Sigmoid colon (tissue), 4 donors: Measurements from ENCODE around the gene STOX2.

Experiments
- EP300 ChIP-seq, 4 donors: sonication (generic); formaldehyde crosslinking; IDR thresholded peaks; one replicate each; pipeline ENCODE4 v1.6.1; 2017; ENCODE audit warnings: antibody characterized with exemption in 4 of 4
- POLR2A ChIP-seq, 2 donors: fragments of 450-650 bp; IDR thresholded peaks; one replicate each; pipeline ENCODE4 v1.6.1; 2016; ENCODE audit warnings: antibody characterized with exemption in 2 of 2, mild to moderate bottlenecking in 2 of 2, moderate library complexity in 2 of 2
- POLR2AphosphoS5 ChIP-seq, 4 donors: sonication (generic); formaldehyde crosslinking; IDR thresholded peaks; one replicate each; pipeline ENCODE4 v1.6.1; 2017; ENCODE audit warnings: antibody characterized with exemption in 4 of 4
- TF ChIP-seq, protein P1 (sequence below), 4 experiments: fragments of 450-650 bp in 3 of 4; fragments of 200-600 bp in 1 of 4; IDR thresholded peaks; one replicate each; pipeline ENCODE4 v1.5.1; 2016 to 2019; ENCODE audit warnings: antibody characterized with exemption in 4 of 4, mild to moderate bottlenecking in 3 of 4, moderate library complexity in 2 of 4

DNA sequence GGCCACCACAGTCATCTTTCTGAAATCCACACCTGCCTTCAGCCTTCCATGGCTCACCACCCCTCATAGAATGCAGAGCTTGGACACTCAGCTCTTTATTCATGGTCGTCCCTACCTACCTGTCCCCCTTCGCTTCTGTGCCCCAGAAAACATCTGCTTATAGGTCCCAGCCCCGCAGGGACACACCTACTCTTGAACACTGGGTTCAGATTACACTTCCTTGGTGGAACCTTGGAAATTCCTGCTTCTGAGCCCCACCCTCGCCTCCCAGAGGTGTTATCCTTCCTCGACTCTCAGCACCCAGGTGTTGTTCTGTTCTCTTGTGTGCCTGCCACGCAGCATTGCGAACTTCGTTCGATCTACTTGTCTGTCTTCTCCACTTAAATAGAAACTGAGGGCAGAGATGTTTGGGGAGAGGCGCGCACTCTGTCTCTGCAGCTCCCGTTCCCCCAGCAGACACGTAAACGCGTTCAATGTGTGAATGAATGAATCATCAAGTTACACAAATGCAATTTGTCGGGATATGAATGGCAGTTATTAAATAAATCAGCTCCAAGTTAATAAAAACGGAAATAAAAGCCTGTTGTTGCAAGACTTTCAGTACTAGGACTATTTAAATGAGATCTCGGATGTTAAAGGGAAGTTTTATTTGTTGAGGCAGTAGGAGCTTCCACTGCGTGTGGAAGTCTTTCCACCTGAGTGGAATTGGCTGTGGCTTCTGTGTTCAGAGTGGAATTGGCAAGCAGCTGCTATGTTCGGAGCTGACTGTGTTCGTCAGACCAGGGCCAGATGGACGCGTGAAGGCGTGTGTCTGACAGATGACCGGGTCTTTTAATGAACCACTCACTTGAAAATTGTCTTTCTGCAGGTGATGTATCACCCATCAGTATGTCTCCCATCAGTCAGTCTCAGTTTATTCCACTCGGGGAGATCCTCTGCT lies 95.6 kb downstream of the STOX2 start:
- TF ChIP-seq, protein P1, sequence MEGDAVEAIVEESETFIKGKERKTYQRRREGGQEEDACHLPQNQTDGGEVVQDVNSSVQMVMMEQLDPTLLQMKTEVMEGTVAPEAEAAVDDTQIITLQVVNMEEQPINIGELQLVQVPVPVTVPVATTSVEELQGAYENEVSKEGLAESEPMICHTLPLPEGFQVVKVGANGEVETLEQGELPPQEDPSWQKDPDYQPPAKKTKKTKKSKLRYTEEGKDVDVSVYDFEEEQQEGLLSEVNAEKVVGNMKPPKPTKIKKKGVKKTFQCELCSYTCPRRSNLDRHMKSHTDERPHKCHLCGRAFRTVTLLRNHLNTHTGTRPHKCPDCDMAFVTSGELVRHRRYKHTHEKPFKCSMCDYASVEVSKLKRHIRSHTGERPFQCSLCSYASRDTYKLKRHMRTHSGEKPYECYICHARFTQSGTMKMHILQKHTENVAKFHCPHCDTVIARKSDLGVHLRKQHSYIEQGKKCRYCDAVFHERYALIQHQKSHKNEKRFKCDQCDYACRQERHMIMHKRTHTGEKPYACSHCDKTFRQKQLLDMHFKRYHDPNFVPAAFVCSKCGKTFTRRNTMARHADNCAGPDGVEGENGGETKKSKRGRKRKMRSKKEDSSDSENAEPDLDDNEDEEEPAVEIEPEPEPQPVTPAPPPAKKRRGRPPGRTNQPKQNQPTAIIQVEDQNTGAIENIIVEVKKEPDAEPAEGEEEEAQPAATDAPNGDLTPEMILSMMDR (IDR thresholded peaks at IDR 0.05) = no peak
- TF ChIP-seq POLR2AphosphoS5 (IDR thresholded peaks at IDR 0.05) (no peak), POLR2A (IDR thresholded peaks at IDR 0.05) (no peak), EP300 (IDR thresholded peaks at IDR 0.05) (no peak)
